Limb (tissue), 2 donors: ENCODE results near the gene AGBL5.

Experiments
- DNase-seq, 2 donors: peaks; one replicate each; pipeline ENCODE4 v3.0.0-alpha.2; 2016; ENCODE audit errors: extremely low spot score in 2 of 2

AGBL5 gene

GRCh38 chr2:27050996-27051901 is at the start of gene AGBL5:
Gene AGBL5 (plus strand): TSS chr2:27051668. CDS start chr2:27052959, 1,291 bp downstream.
- DNase-seq, result peak; percentile 93 to 98

GRCh38 chr2:27001950-27002349 is 49.5 kb upstream of the AGBL5 start:
- no peak for DNase-seq

GRCh38 chr2:27003007-27003406 is 48.5 kb upstream of the AGBL5 start:
- DNase-seq, result no peak

GRCh38 chr2:27003857-27004256 is 47.6 kb upstream of the AGBL5 start:
- DNase-seq, result no peak

- DNase-seq, result no peak
Measured at GRCh38 chr2:27006602-27007415, 44.7 kb upstream of the AGBL5 start.

GRCh38 chr2:27007416-27008374 is 43.8 kb upstream of the AGBL5 start:
- no peak for DNase-seq

- DNase-seq, result no peak
Measured at GRCh38 chr2:27008678-27009077, 42.8 kb upstream of the AGBL5 start.

- DNase-seq, result no peak
Measured at GRCh38 chr2:27009083-27009482, 42.4 kb upstream of the AGBL5 start.

GRCh38 chr2:27009716-27010115 is 41.8 kb upstream of the AGBL5 start:
- DNase-seq, result no peak

GRCh38 chr2:27010139-27010538 is 41.3 kb upstream of the AGBL5 start:
- DNase-seq, result no peak

- no peak for DNase-seq
Measured at GRCh38 chr2:27013738-27014137, 37.7 kb upstream of the AGBL5 start.

GRCh38 chr2:27014771-27015433 is 36.6 kb upstream of the AGBL5 start:
- no peak for DNase-seq

GRCh38 chr2:27016801-27017325 is 34.6 kb upstream of the AGBL5 start:
- peak; percentile 51 to 64 for DNase-seq

- no peak for DNase-seq
Measured at GRCh38 chr2:27018142-27018541, 33.3 kb upstream of the AGBL5 start.

GRCh38 chr2:27019459-27019858 is 32.0 kb upstream of the AGBL5 start:
- DNase-seq, result no peak

- DNase-seq, result no peak
Measured at GRCh38 chr2:27019931-27020855, 31.3 kb upstream of the AGBL5 start.

- DNase-seq, result no peak
Measured at GRCh38 chr2:27021253-27022049, 30.0 kb upstream of the AGBL5 start.

GRCh38 chr2:27023740-27024139 is 27.7 kb upstream of the AGBL5 start:
- DNase-seq, result no peak

GRCh38 chr2:27024188-27024587 is 27.3 kb upstream of the AGBL5 start:
- DNase-seq, result no peak
